Pulmonary artery endothelial cell (primary cell): ENCODE data around the gene AQP9. TPM values are rescaled to one million over a fixed set of nuclear protein-coding genes. Genes with fewer than 3 reads are reported as not detected.

ENCODE experiments used
- DNase-seq: peaks from one replicate; pipeline ENCODE4 v3.0.0-alpha.2; 2011; ENCODE audit warnings: low read depth, low spot score
- total RNA-seq: library from RNA; depleted of rRNA; stranded (reverse); fragments of >200 nt; gene quantifications from 2 replicates; pipeline ENCODE4 v1.2.3, GENCODE V29; 2014

The AQP9 gene
- total RNA-seq, 1 donor from 2014 or later = not detected

DNA sequence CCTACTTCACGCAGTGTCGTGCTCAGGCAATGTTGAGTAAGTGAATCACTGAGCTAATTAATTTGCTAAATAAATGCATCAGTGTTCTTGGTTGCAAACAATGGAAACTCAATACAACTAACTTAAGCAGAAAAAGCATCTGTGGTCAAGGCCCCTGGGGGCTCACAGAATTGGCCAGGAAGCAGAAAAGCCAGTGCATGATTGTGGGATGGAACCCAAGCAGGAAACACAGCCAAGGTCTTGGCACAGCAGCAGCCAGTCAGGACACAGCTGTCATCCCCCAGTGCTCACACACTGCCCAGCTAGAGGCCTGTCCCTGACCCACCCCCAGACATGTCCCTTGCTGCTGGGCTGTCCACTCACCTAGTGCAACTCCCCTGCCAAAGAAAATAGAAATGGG, 85.9 kb downstream of the AQP9 start:
- DNase-seq = no peak

DNA sequence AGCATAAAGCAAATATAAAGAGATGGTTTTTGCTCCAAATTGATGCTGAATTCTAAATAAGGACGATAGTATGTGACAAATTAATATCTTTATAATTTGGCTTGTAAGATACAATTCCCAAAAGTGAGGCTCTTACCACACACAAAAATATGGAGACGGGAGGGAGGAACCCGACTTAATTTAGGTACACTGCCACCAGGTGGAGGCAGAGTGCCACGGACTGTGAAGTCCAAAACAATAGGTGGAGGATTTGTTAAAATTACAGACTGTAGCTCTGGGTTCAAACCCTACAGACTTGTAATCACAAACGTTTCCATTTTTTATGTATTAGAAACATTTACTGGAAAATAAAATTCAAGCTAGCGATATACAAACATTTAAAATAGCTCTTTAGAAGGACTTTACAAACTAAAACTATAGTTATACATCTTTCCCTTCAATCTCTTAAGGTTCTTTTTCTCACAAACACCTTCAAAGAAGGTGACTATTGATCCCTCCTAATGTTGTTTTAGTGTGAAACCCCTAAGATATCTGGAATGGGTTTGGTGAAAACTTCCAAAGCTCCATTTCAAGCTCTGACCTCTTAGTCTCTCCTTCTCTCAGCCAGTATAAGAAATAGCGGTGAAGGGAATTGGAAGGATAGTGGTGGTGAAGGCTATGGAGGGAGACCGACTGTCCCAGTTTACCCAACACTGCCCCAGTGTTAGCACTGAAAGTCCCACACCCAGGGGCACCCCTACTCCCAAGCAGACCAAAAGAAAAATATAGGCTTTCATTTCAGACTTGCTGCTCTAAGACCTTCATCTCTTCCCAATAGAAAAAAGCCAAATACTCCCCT, 89.7 kb downstream of the AQP9 start:
- peak; percentile 33 for DNase-seq

DNA sequence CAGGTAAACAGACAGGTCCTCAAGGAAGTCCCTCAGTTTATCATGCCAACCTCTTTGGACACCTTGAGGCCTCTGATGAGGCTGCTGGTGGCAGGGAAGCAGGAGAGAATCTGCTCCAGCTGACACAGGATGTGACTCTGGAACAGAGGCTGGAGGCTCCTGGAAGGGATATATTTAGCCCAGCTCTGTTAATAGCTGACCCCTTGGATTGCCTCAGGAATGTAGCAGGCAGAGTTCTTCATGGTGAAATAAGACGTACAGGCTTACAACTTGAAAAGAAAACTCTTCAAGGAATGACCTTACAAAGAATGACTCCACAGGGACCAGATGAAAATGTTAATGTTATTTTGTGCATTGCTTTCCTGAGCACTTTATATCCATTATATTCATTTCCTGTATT, 90.5 kb downstream of the AQP9 start:
- DNase-seq = no peak

DNA sequence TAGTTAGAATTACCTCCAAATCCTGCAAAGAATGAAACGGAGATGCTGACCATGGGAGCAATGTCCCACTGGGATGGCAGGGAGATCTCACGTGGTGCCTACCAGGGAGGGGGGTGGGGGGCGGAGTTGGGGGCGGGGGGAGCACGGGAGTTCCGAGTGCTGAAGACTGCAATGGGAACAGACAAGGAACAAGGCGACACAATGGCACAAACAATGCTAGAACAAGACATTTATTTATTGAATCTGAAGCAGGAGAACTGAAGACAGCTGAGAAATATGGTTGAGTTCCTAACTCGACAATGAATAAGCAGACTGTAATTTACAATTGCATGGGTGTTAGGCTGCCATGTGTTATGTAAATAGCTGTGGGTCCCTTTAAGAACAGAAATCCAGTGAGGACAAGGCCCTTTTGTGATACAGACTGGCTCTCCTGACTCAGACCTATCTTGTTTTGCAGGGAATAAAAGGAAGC, 91.2 kb downstream of the AQP9 start:
- DNase-seq = no peak

DNA sequence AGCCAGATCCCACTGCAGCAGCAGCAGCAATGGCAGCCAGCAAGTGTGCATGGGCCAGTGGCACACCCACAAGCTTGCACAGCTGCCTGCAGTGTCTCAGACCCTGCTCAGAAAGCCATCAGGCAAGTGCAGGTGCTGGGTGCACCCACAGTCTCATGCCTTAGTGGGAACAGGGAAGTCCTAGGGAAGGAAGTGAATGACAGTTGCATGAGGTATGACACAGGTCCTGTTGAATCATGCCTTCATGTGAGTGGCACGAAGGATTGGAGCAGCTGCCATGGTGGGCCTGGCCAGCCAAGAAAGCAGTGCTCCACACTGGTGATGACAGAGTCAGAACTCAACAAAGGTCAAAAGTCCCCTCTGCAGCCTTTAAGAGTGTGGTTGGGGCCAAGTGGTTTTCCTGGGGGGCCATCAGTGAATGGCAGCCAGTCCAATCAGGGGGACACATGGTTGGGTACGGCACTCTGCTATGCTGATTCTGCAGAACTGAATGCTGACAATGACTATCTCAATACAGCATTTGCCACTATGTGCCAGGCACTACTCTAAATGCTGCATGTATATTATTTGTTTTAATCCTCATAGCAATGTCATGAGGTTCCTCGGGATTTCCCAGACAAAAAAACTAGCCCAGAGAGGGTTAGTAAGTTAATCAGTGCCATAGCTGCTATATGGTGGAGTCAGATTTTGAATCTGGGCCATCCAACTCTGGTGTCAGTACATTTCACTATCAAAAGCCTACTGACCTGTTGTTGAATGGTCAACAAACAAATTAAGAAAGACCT, 94.3 kb downstream of the AQP9 start:
- DNase-seq = no peak

DNA sequence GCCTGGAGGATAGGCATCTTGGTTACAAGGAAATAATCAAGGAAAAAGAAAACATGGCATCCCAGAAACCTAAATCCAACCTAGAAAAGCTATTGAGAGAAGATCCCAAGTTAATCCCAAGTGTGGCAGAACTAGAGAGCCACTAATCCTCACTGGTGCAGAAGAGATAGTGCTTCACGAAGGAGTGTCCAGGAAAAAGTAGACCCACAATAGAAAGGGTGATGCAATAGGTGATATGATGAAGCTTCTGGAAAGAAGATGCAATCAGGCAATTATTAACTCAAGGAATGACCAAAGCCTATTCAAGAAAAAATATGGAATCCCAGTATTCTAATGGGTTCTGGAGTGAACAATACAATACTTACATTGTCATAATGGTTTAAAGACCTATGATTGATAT, 95.2 kb downstream of the AQP9 start:
- DNase-seq = no peak

Other genes starting within 250 kb of the AQP9 start
- 4.0 and 91.0 TPM in 2 replicates for gene ALDH1A2, start 72.7 kb upstream of the AQP9 start, total RNA-seq